Effector CD4-positive, alpha-beta T cell (primary cell): Measurements from ENCODE around the gene ZCCHC24.

Experiments
- DNase-seq: peaks from one replicate; pipeline ENCODE4 v3.0.0-alpha.2; 2020

Gene ZCCHC24

DNA sequence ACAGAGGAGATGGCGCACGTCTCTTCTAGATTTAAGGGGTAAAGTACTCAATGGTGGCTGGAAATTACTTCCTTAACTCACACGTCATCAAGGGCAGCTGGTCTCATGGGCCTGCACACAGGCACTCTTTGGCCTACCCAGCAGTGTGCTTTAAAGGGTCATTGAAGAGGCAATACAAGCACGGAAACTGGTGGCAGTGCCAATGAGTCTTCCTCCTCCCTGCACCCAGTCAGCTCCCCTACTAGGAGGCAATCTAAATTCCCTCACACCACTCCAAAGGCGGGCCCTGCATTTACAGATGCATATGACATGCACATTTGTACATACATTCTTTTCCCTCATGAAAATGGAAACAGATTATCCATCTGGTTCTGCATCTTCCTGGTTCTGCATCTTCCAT lies 50.8 kb downstream of the ZCCHC24 start:
- DNase-seq = no peak

DNA sequence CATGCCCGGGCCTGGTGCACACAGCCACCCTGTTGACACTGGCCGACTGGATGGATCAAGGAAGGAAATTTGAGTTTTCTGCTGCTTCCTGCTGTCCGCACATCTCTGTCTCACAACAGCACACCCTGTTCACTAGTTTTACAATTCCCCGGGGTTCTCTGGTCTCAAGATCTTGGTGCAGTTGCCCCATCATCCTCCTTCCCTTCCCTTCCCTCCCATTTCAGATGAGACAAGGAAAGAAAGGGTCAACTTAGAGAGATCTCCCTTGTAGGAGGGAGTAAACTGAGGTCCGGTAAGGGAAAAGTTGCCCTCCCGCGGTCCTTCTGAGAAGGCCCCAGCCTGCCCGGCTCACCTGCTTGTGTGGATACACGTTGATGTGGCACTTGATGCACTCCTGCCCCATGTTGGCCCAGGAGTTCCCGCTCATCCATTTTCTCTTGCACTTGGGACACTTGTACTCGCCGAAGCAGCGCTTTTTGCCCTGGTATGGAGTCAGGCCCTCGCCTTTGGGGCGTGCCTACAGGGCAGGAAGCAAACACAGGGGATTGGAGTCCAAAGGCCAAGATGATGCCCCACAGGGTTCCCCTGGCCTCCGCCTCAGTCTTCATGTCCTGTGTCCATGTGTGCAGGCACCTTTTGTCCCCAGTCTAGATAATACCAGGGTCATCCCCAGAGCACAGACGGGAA lies 51.4 kb downstream of the ZCCHC24 start:
- no peak for DNase-seq

DNA sequence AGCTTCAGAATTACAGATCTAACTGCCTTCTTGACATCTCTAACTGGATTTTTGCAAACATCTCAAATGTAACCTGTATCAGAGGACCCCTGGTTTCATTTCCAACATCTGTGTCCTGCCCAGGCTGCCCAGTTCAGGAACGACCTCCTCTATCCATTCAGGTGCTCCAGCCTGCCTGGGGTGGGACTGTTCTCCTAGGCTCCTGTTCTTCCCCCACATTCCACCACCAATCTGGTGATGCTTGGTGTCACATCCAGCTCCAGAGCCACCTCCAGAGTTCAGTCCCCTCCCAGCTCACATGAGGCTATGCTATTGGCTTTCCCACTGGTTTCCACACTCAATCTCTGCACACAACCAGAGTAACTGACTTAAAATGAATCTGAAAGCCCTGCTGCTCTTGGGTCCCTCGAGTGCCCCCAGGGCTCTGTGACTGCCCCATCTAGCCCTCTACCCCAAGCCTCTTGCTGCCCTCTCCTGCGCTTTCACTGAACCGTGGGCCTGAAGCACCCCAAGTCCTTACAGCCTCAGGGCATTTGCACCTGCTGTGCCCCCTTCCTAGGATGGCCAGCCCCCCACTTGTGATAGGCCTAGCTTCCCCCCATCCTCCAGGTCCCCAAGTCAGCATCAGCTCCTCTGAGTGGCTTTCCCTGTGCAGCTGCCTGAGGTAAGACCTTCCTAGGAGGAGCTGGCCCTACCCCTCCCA lies 52.1 kb downstream of the ZCCHC24 start:
- DNase-seq = no peak

DNA sequence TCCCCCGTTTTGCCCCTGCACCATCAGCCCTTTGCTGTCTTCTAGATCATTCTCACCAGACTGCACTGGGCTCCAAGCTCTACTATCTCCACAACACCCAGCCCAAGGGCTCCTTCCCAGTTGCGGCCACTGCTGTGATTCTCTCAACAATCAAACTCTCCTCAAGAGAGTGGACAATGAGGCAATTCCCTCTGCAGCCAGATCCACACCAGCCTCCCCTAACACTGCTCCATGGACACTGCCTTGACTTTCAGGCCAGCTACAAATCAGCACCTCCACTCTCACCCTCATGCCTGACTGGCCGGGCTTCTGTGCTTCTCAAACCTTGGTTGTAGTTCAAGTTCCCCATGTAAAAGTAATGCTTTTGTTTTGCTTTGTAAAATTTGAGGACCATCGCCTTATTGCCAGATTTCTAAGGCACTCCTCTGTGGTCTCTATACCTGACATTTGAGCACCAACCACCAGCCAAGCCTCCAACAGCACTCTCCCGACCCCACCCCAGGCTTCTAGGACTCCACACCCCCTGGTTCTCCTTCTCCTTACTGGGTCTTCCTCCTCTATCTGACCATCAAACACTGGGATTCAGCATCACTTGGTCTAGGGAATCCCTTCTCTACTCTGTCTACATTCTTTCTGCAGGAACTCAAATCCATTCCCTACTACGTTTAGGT lies 52.8 kb downstream of the ZCCHC24 start:
- DNase-seq = no peak

DNA sequence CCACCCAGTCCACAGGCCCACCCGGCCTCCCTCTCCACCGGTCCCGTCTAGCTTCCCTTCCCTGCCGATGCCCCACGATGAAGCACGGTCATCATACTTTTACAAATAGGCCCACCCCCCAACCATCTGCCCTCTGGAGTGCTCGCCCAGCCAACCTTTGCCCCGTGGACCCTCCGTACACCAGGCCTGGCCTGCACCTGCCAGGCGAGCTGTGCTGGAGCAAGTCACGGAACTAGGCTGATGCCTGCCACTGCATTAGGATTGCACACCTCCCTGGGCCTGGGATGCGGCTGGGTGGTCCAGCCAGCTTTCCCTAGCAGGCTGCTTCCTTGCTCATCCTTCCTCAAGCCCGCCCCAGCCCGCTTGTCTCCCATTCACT lies 53.4 kb downstream of the ZCCHC24 start:
- DNase-seq = no peak

DNA sequence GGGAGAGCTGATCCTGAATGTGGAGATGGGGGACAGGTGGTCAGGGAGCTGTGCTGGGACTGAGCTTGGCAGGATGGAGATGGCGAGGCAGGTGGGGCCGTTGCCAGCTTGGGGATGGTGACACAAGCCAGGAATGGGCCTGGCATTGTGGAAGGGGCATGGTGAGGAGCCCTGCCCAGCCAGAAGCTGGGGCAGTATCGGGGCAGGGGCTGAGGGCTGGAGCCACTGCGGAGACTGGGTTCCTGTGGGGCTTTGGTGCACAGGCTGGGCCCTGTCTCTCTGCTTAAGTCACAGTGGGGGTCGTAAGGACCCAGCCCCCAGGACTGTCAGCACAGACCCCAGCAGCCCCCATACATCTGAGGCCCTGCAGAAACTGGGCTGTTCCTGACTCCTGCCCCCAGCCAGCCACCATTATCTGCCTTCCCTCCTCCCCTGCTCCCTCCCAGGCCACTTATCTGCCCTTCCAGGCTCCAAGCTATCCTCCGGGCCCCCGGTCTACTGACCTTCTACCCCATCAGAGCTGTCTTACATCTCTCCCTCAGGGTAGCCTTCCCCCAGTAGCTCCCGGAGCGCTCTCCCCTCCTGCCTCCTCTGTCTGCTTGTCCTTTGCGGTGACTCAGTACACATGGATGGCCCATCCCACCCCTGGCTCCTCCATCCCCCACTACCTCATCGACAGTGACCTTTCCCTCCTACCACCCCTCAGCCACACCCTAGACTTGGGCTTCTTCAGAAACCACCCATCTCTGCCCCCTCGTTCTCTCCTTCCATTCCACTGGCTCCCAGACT lies 54.0 kb downstream of the ZCCHC24 start:
- no peak for DNase-seq

DNA sequence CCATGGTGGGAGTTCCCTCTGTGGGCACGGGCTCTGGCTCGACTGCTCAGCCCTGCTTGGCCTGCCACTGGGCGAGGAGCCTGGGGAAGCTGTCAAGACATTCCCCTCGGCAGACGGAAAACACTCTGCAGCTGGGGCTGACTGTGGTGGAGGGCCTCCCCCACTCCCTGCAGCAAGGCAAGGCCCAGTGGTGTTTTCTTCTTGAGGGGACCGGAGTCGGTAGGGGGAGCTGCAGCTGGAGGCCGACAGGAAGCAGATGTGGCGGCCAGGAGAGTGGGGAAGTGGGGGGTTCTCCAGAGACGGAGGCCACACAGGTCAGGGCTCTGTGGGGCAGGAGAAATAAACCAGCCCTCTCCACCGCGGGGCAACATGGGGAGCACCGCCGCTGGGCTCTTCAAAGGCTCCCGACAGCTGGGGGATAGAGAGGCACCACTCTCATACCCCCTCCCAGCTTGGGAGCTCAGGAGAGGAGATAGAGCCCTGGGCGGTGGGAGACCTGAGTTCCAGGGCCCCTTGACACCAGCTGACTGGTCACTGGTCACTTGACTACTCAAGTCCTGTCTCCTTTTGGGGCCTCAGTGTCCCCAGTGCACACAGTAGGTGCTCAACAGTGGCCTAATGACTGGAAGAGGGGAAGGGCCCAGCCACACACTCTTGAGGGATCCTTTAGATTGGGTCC lies 54.7 kb downstream of the ZCCHC24 start:
- no peak for DNase-seq

DNA sequence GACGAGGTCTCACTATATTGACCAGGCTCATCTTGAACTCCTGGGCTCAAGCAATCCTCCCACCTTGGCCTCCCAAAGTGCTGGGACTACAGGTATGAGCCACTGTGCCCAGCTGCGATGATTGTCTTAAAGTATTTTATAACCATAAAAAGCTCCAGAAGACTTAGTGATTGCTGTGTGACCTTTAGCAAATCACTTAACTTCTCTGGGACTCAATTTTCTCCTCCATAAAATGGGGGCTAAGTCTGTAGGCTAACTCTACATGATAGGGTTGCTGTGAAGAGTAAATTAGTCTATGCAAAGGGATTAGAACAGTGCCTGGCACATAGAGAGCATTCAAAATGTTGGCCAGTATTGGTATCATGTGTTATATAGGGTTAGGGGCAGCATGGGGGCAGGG lies 55.4 kb downstream of the ZCCHC24 start:
- DNase-seq = no peak

DNA sequence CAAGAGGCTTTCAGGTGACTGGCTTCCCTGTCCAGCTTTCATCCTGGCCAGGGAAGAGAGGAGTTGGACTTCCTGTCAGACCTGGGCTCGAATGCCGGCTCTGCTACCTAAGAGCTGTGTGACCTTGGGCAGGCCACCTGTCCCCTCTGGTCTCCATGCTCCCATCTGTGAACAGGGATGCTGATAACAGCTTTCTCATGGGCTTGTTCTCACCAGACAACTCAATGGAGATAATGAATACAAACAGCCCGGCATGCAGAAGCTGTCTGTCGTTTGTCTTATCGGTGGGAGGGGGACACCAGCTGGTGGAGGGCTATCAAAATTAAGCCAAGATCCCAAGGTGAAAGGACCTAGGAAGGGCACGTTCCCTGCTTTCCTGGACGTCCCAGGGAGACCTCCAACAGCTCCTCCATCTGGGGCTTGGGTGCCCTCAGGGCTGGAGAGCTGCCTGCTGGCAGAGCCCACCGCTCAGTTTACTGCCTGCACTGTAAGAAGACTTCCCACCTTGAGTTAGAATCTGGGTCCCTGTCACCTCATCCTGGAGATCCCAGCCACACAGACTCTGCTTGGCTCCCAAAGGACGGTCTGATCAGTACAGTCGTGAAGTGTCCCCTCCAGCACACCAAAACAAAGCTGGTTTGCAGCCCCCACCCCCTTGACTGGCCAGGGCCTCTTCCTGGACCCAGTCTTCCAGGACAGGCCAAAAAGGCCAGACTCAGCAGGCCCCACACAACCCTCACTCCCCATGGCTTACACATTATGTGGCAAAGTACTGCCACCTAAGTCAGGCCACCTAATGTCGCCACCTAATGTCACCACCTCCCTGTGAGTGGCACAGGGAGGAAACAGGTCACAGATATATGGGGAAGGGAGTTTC lies 57.2 kb downstream of the ZCCHC24 start:
- no peak for DNase-seq

DNA sequence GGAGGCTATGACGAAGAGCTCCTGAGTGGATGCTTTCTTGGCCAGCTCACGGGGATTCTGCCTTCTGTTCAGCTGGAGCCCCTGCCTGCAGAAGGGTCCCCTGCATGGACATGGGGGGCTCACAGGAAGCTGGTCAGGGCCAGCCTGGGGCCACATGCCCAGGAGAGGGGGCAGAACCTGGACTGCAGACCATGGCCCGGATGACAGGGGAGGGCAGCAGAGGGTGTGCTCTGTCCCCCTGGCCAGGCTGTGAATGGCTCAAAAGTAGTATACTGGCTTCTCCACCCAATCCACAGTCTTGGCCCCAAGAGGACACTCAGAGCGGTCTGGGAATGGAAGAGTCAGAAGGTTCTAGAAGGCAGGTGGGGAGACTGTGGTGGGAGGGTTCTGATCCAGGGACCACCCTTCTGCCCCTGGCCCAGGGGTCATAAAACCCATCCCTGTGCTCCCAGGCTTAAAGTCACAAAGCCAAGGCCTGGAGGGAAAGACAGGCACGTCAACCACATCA lies 57.9 kb downstream of the ZCCHC24 start:
- DNase-seq = no peak

DNA sequence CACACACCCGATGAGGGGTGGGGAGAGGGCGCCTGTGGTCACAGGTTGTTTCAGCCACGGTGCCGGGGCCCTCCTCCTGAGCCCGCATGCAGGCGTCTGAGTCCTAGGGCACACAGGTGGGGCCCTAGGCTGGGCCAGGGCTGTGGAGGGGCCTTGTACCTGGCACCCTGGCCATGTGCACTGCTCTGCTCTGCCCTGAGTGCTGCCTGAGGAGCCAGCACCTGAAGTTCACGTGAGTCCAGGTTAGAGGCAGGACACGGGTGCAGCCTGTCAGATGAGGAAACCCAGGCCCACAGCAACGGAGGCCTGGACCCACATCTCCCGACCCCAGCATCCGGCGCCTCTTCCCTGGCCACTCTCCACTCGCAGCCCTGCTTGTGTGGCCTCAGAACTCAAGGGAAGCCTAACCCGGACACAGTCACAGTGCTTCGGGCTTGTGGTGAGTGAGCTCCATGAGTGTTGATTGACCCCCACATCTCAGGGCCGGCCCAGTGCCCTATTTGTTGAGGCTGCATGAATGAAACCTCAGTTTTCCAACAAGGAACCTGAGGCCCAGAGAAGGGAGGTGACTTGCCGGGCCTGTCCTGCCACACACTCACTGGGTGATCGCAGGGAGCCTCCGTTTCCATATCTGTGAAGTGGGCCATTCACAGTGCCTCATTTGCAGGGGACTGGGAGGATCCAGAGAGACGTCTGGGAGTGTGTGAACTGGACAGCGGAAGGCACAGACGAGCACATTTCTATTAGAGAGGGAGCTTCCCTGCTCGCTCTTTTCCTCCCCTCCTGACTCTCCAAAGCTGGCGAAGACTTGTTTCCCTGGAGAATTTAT lies 58.6 kb downstream of the ZCCHC24 start:
- DNase-seq = no peak

DNA sequence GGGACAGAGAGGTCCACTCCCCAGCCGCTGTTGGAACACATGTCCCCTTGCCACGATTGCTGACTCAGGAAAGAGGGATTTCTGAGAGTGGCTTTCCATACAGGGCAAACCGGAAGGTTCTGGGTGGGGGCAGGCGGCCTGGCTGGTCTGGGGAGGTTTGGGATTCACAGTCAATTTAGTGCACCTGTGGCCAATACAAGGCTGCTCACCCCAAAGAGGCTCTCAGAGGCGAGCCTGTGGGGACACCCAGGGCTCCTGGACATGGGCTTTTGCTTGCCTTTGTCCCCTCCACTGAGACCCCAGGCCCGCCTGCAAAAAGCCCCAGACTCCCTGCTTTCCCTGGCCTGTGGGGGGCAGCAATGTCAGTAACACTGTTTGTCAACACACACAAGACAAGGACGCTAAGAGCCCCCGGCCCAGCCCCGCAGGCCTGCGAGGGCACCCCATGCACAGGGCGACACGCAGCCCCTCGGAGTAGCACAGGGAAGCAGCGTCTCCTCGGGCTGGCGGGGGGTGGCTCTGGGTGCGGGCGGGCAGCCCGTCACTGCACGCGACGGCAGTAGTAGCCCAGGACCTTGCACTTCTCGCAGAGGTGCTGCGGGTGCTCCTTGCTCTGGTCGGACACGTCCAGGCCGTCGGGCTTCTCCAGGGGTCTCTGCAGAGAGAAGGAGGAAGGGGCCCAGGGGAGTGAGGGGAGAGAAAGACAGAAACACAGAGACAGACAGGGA lies 59.5 kb downstream of the ZCCHC24 start:
- no peak for DNase-seq

DNA sequence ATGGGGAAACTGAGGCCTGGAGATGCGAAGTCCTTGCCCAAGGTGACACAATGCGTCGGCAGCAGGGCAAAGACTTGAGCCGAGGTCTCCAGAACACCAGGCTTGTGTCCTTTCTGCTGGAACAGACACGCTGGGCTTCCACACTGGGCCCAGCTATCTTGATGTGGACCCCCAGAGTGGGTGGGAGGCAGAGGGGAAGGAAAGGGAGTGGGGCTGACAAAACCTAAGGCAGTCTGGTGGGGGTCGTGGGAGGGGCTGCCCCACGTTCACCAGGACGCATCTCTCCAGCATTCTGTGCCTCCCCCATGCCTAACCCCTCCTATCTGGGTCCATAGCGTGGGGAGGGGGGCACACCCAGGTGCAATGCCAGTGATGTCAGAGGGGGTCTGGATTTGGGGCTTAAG lies 60.0 kb downstream of the ZCCHC24 start:
- DNase-seq = no peak

DNA sequence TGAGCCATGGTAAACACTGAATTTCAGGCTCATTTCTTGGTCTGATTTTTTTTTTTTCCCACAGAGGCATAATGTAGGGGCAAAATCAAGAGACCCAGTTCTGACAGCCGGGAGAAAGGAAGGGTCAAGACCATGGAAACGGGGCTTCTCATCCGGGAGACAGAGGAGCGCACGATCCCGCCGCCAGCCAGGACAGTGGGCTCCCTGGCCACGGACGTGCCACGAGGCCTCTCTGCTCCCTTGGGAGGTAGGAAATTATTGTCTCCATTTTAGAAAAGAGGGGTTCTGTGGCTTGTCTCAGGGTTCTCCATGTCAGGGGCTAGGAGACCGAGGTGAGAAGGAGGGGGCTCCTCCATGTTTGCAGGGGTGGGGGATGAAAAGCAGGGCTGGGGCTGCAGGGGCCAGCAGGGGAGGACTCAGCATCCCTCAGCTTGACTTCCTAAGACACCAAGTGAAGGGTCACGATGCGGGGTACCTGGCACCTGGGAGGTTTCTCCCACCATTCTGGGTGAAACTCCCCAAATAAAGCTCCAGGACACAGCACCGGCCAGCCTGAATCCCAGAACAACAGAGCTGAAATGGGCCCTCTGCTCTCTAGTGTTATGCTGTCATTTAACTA lies 60.5 kb downstream of the ZCCHC24 start:
- DNase-seq = no peak

DNA sequence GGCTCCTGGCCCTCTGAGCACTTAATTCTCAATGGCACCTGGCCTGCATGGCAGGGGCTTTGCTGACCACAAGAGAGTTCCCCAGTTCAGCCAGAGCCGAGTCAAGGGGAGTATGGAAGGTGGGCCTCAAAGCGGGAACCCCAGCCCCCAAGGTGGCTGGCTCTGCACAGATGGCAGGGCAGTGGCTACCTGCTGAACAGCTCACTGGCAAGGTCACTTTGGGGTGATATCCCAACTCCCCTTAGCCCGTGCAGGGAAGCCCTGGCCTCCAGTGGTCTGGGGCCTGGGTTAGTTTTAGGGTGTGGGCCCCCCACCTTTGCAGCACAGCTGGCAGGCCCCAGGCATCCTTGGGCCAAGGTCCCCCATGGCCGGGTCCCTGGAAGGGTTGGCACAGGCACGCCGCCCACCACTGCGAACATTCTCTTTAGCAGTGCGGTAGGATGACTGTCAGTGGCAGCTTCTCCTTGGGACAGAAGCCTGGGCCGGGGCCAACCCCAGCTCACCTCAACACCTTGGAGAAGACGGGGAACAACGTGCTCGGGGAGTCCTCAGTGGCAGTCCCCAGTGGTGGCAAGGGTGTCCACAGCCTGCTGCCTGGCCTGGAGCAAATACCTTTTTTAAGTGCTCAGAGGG lies 61.3 kb downstream of the ZCCHC24 start:
- DNase-seq = no peak

DNA sequence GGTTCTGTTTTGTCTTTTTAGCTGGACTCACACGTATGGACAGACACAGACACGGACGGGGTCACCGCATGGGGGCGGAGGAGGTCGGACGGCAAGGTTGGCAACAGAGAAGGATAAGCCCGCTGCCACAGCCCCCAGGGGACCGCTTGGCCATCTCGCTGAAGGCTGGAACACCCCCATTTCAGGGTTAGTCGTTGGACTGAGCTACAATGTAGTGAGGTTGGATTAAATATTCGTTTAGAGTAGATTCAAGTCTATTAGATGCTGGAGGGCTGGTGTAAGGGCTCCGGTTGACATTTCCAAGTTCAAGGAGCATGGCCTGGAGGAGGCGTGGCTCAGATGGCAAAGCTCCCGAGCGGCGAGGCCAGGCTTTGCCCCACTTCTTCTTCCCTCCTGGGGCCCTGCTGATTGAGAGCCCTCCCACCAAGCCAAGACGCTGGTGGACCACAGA lies 62.9 kb downstream of the ZCCHC24 start:
- no peak for DNase-seq

DNA sequence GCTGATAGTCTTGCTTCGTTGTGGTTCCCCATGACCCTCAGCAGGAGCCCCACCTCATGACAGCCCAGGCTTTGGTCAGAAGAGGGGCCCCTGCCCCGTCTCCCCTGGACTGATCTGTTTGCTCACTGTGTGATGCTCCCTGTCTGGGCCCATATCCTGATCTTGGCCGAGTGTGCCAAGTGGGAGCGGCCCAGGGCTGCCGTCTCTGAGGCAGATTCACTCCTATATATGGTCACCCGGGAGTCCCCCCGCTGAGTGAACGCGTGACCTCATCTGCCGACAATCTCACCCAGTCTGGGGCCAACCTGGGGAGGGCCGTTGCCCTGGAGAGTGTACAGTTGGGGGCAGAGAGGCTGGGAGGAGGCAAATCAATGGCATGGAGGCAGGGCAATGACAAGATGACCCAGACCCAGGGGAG lies 63.6 kb downstream of the ZCCHC24 start:
- DNase-seq = no peak

DNA sequence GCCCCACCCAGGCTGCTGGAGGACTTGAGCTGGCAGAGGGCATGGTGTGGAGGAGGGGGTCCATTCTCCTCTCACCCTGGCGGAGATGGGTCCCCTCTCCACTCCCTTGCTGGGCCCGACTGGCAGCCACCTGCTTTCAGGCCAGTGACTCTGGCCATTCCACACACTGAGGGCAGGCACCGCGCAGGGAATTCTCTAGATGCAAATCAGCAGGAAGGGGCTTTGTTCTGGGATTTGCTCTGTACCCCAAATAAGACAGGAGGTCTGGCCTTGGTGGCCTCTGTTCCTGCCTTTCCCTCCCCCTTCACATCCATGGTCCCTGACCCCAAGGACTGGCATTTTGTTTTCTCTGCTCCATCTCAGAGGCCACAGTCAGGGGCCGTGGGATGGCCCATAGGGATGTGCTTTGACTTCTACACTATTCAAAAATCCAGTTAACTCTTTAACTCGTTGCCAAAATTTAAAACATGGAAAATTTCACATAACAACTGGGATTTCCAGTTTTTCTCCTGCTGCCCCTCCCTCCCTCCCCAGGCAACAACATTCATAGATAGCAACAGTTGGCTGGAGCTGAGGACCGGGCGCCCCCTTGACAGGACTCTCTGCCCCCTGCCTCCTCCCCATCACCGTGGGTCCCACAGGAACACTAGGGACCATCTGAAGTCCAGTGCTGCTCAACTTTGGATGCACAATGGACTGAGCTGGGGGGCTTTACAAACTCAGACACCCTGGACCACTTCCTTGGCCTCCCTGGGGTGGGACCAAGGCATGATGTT lies 64.3 kb downstream of the ZCCHC24 start:
- no peak for DNase-seq
